ENCODE data around the gene ZC2HC1C. TPM values are rescaled to one million over a fixed set of nuclear protein-coding genes. Genes with fewer than 3 reads are reported as not detected.

ZC2HC1C gene
- total and polyA plus RNA-seq, 2 of the 13 experiments (the other 11 are each of a cell fraction or from before 2014, with no cell fraction given): 3.3 to 3.5 TPM

GRCh38 chr14:75121552-75121951 is 52.1 kb downstream of the ZC2HC1C start:
- DNase-seq (ENCODE audit: low spot score) (no peak), ATAC-seq (no peak), FAIRE-seq (no peak)
- in situ Hi-C loops (cut with HindIII; ENCODE audit: extremely low pct_ligation_motif_present, low pct_unique_long_range_greater_than_20kb): loop anchor here (10.0 kb wide), 1 partner anchor 363 kb away; no protein-coding TSS in a partner anchor
- peaks cover 5 to 27% of the 10 kb centered on the region in 2 experiments; a peak in 4 of 5 replicates for H3K36me3 ChIP-seq (replicated peaks in 1 of 2; ENCODE audit: control insufficient read depth in 1 of 2, insufficient read depth in 2 of 2, low read length in 2 of 2)
- WGBS (ENCODE audit: low lambda C conversion rate): over 99% methylated on average over 7 of the region's 7 CpGs
- ChIA-PET POLR2A (no interaction called here), CTCF (ENCODE audit: low intra/inter-chr PET ratio, low total read pairs) (no interaction called here)
- no TSS peak for BruUV-seq (replicated peaks)
- H3K4me2 ChIP-seq (ENCODE audit: low read depth, low read length): no peak overlapping the region
- H3K27ac ChIP-seq (ENCODE audit: extremely low read length, insufficient read depth, low read length): no peak overlapping the region
- no peak overlapping the region for H2AFZ ChIP-seq (ENCODE audit: low read length)
- H3K4me3 ChIP-seq (replicated peaks in 1 of 3; ENCODE audit: insufficient read depth in 1 of 3, low read depth in 2 of 3, low read length in 3 of 3): no peak overlapping the region
- no peak overlapping the region for H3K9ac ChIP-seq (ENCODE audit: insufficient read depth, low read depth, low read length)
- H4K20me1 ChIP-seq (ENCODE audit: insufficient read depth, low read length): no peaks in the 10 kb centered on the region
- H3K9me3 ChIP-seq (ENCODE audit: low read length): no peaks in the 10 kb centered on the region
- intact Hi-C loops (cut with micrococcal nuclease; ENCODE audit: unreplicated experiment): no loop called here
- H3K79me2 ChIP-seq (ENCODE audit: insufficient read depth, low read length): peaks cover 16% of the 10 kb centered on the region
- peaks cover 14% of the 10 kb centered on the region for H3K4me1 ChIP-seq (ENCODE audit: insufficient read depth, low read length)
- no peaks in the 10 kb centered on the region; a peak in 1 of 5 replicates for H3K27me3 ChIP-seq (ENCODE audit: control insufficient read depth in 1 of 2, insufficient read depth in 2 of 2, low read length in 2 of 2)
- TF ChIP-seq SOX6 (IDR thresholded peaks at IDR 0.05) (no peak), SOX6 (CRISPR knock-in tag; IDR thresholded peaks at IDR 0.05) (no peak), SP5 (CRISPR knock-in tag; IDR thresholded peaks at IDR 0.05; ENCODE audit: borderline replicate concordance, low read depth) (no peak), AGO1 (IDR thresholded peaks at IDR 0.05; ENCODE audit: low read depth, low read length, poor library complexity, severe bottlenecking) (no peak), ZNF343 (CRISPR knock-in tag; IDR thresholded peaks at IDR 0.05) (no peak), ZNF816 (CRISPR knock-in tag; IDR thresholded peaks at IDR 0.05; ENCODE audit: borderline replicate concordance) (no peak), ZBTB33 (CRISPR knock-in tag; IDR thresholded peaks at IDR 0.05) (no peak), ZNF589 (CRISPR knock-in tag; conservative IDR thresholded peaks at IDR 0.05) (no peak), ZBTB20 (CRISPR knock-in tag; IDR thresholded peaks at IDR 0.05; ENCODE audit: borderline replicate concordance, low read depth) (no peak), ZBTB10 (CRISPR knock-in tag; IDR thresholded peaks at IDR 0.05; ENCODE audit: borderline replicate concordance) (no peak), MTA3 (CRISPR knock-in tag; IDR thresholded peaks at IDR 0.05) (no peak), SP2 (CRISPR knock-in tag; IDR thresholded peaks at IDR 0.05) (no peak), ZNF451 (CRISPR knock-in tag; IDR thresholded peaks at IDR 0.05) (no peak), BCL3 (CRISPR knock-in tag; IDR thresholded peaks at IDR 0.05) (no peak), PRDM10 (CRISPR knock-in tag; IDR thresholded peaks at IDR 0.05; ENCODE audit: low read depth) (no peak), FLYWCH1 (CRISPR knock-in tag; IDR thresholded peaks at IDR 0.05) (no peak)
